AG10803 (cell line): ENCODE measurements around the gene CHN2.

ENCODE experiments used
- DNase-seq: peaks from one replicate; pipeline ENCODE4 v3.0.0; 2010; ENCODE audit warnings: low read depth
- H3K4me3 ChIP-seq: 2 replicates; pipeline ENCODE4 v1.5.1; 2011; ENCODE audit warnings: mild to moderate bottlenecking, low read length, control low read depth
- CTCF ChIP-seq: conservative IDR thresholded peaks from 2 replicates; pipeline ENCODE4 v1.5.1; 2011; ENCODE audit warnings: mild to moderate bottlenecking, low read length, control low read depth, inconsistent platforms

Gene CHN2

GRCh38 chr7:29306319-29306991 lies 111.9 kb downstream of the CHN2 start:
- TF ChIP-seq CTCF: no peak
- no peak overlapping the region for H3K4me3 ChIP-seq
- DNase-seq: no peak

GRCh38 chr7:29308424-29308823 lies 113.8 kb downstream of the CHN2 start:
- H3K4me3 ChIP-seq: no peak overlapping the region
- no peak for TF ChIP-seq CTCF
- no peak for DNase-seq

GRCh38 chr7:29309041-29309854 lies 114.7 kb downstream of the CHN2 start:
- no peak for DNase-seq
- no peak overlapping the region for H3K4me3 ChIP-seq
- TF ChIP-seq CTCF: no peak

- no peak for TF ChIP-seq CTCF
- H3K4me3 ChIP-seq: no peak overlapping the region
- no peak for DNase-seq
Measured at GRCh38 chr7:29310625-29311024, 116.0 kb downstream of the CHN2 start.

GRCh38 chr7:29311314-29311713 lies 116.7 kb downstream of the CHN2 start:
- TF ChIP-seq CTCF: no peak
- DNase-seq: no peak

GRCh38 chr7:29314148-29314547 lies 119.6 kb downstream of the CHN2 start:
- H3K4me3 ChIP-seq: no peak overlapping the region
- no peak for TF ChIP-seq CTCF
- no peak for DNase-seq

More at GRCh38 chr7:29311314-29311713, 116.7 kb downstream of the CHN2 start:
- H3K4me3 ChIP-seq: no peak overlapping the region
